Natural killer cell (primary cell): ENCODE results near the gene LRRC27. TPM values are rescaled to one million over a fixed set of nuclear protein-coding genes. Genes with fewer than 3 reads are reported as not detected.

Experiments used
- ATAC-seq, 3 donors: fragments of 150-1000 bp in 2 of 3; fragments of 200-7000 bp in 1 of 3; cut with Tn5 transposase; 1 replicate in 1 of 3; 2 replicates in 2 of 3; pipeline ENCODE4 v1.10.0; 2021; ENCODE audit warnings: mild to moderate bottlenecking in 2 of 3, moderate library complexity in 2 of 3
- DNase-seq, 2 donors: peaks; one replicate each; pipeline versions ENCODE4 v3.0.0 to v3.0.0-alpha.2; 2013 to 2021; ENCODE audit warnings: mixed read lengths in 1 of 2
- H3K27ac ChIP-seq: one replicate; pipeline ENCODE4 v1.5.1; 2013; ENCODE audit warnings: mild to moderate bottlenecking, low read length
- H3K27me3 ChIP-seq: one replicate; pipeline ENCODE4 v1.6.1; 2013; ENCODE audit warnings: low read length; ENCODE audit not compliant: control insufficient read depth, insufficient read depth
- H3K36me3 ChIP-seq: one replicate; pipeline ENCODE4 v1.6.1; 2013; ENCODE audit warnings: low read length; ENCODE audit not compliant: control insufficient read depth, insufficient read depth
- H3K4me1 ChIP-seq: one replicate; pipeline ENCODE4 v1.6.1; 2013; ENCODE audit warnings: low read length; ENCODE audit not compliant: control insufficient read depth, insufficient read depth
- H3K4me3 ChIP-seq: one replicate; pipeline ENCODE4 v1.5.1; 2013; ENCODE audit warnings: low read length
- H3K9me3 ChIP-seq: one replicate; pipeline ENCODE4 v1.6.1; 2013; ENCODE audit warnings: low read length; ENCODE audit not compliant: control insufficient read depth, insufficient read depth
- H3K27ac Mint-ChIP-seq, 2 donors: one replicate each; pipeline ENCODE4 v1.8.0; 2022; ENCODE audit warnings: mild to moderate bottlenecking in 2 of 2, mixed read lengths in 2 of 2, moderate library complexity in 1 of 2
- H3K27me3 Mint-ChIP-seq, 2 donors: one replicate each; pipeline ENCODE4 v1.8.0; 2022; ENCODE audit warnings: low read depth in 2 of 2, mixed read lengths in 2 of 2
- H3K36me3 Mint-ChIP-seq: one replicate; pipeline ENCODE4 v1.8.0; 2022; ENCODE audit warnings: mixed read lengths
- H3K4me1 Mint-ChIP-seq, 2 donors: one replicate each; pipeline ENCODE4 v1.8.0; 2022; ENCODE audit warnings: mixed read lengths in 2 of 2
- H3K4me3 Mint-ChIP-seq: one replicate; pipeline ENCODE4 v1.8.0; 2022; ENCODE audit warnings: mild to moderate bottlenecking, moderate library complexity, mixed read lengths
- H3K9me3 Mint-ChIP-seq, 2 donors: one replicate each; pipeline ENCODE4 v1.8.0; 2022; ENCODE audit warnings: mixed read lengths in 2 of 2
- CTCF ChIP-seq: fragments of 200-600 bp; IDR thresholded peaks from one replicate; pipeline ENCODE4 v1.8.0; 2022; ENCODE audit warnings: antibody characterized with exemption
- WGBS: methylation state at CpG from one replicate; pipeline ENCODE4 v1.1.7; 2013; ENCODE audit warnings: missing lambda C conversion rate; ENCODE audit not compliant: insufficient coverage; 5-methylcytosine and 5-hydroxymethylcytosine counted together
- intact Hi-C: fragments of 100-400 bp; cut with micrococcal nuclease; formaldehyde crosslinking; loops from one replicate; pipeline ENCODE4 v1.14.2; 2022
- total RNA-seq, 4 donors: library from RNA; stranded (reverse); fragments of 120-200 nt in 1 of 4; gene quantifications; one replicate each; pipeline versions ENCODE4 v1.2.3 to v1.2.4, GENCODE V29; 2013 to 2022

The LRRC27 gene
- total RNA-seq, 3 donors from 2014 or later (not counting 1 experiment from before 2014, with no cell fraction given): 8.1 to 22.5 (median 9.9) TPM

DNA sequence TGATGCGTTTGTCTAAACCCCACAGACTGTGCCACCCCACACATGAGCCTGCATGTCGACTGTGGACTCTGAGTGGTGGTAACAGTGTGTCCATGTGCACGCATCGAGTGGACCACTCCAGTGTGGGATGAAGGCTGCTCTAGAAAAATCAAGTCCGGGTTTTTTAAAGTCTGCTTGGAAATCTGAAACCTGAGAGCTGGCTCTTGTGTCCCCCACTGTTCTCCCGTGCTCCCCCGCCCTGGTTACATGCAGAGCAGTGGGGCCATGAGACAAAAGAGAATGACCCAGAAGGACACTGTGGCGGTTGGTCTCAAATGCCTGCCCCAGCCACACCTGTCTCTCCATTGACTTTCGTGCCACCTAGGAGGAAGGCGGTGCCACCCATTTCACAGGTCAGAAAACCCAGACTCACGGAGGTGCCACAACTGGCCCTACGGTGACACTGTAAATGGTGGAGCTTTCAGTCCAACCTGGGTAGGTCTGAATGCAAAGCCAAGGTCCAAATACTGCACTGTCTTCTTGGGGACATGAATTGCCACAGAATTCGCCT is 37.7 kb downstream of the LRRC27 start:
- H3K36me3 ChIP-seq: peaks cover 5% of the 10 kb centered on the region
- no peak for TF ChIP-seq CTCF
- peaks cover 7% of the 10 kb centered on the region for H3K4me1 ChIP-seq
- Mint-ChIP-seq H3K9me3 (no peaks in the 10 kb centered on the region), H3K27ac (no peak overlapping the region), H3K4me3 (no peak overlapping the region), H3K4me1 (peaks cover 6 to 12% of the 10 kb centered on the region in 2 donors), H3K36me3 (peaks cover 24% of the 10 kb centered on the region), H3K27me3 (peaks cover 0 to 3% of the 10 kb centered on the region in 2 donors)
- intact Hi-C loops: no loop called here
- DNase-seq (no peak), ATAC-seq (no peak)
- WGBS: 95% methylated on average over 13 of the region's 13 CpGs
- no peak overlapping the region for H3K4me3 ChIP-seq
- H3K27me3 ChIP-seq: no peaks in the 10 kb centered on the region
- no peak overlapping the region for H3K27ac ChIP-seq
- H3K9me3 ChIP-seq: no peaks in the 10 kb centered on the region

DNA sequence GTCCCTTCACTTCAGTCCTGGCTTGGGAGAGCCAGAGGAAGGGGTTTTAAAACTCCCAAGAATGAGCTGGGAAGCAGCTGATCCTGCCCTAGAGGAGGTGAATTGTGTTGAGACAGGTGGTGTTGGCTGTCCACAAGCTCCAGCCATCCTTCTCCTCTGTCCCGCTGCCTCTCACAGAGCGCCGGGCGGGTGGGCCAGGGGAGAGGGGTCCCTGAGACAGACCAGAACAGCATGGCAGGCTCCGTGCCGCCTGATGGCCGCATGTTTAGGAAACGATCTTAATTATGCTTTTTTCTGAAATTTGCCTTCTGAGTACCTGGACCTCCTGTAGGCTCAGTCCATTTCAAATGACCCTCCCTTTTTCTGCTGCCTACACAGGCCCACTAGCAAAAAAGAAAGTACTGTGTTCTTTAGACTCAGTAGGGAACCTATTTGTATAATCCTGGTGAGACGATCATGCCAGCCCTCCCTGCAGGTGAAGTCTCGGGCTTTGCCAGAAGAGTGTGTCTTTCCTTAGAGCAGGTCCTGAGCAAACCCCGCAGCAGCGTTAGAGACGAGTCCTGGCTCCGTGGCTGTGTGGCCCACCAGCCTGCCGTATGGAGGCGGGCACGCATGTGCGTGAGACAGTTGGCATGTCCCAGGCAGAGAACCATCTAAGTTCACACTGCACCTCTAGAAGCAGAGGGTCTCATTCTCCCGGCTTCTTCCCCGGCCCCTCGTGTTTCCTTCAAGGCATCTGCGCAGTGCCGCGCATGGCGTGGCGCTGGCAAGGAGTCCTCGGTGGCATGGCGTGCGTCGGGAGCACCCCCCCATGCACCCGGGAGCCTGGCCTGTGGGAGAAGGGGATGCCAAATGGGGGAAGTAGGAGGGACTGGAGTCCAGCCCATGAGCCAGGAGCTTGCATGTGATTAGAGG is 38.7 kb downstream of the LRRC27 start:
- H3K4me1 Mint-ChIP-seq: peaks cover 6 to 12% of the 10 kb centered on the region in 2 donors

GRCh38 chr10:132371641-132372081 is 39.7 kb downstream of the LRRC27 start:
- H3K27ac Mint-ChIP-seq: no peak overlapping the region
- WGBS: 58% methylated on average over 9 of the region's 9 CpGs
- DNase-seq: peak in 1 of 2 donors; percentile 36

More for the DNA sequence above, 38.7 kb downstream of the LRRC27 start:
- Mint-ChIP-seq H3K36me3 (peaks cover 24% of the 10 kb centered on the region), H3K27me3 (peaks cover 0 to 3% of the 10 kb centered on the region in 2 donors), H3K27ac (no peak overlapping the region), H3K4me3 (no peak overlapping the region), H3K9me3 (no peaks in the 10 kb centered on the region)
- DNase-seq: no peak
- no peak for TF ChIP-seq CTCF
- no peak for ATAC-seq
- H3K9me3 ChIP-seq: no peaks in the 10 kb centered on the region
- H3K36me3 ChIP-seq: peaks cover 5% of the 10 kb centered on the region
- H3K27ac ChIP-seq: no peak overlapping the region
- peaks cover 10% of the 10 kb centered on the region for H3K4me1 ChIP-seq
- no peaks in the 10 kb centered on the region for H3K27me3 ChIP-seq
- 97% methylated on average over 30 of the region's 31 CpGs for WGBS
- no peak overlapping the region for H3K4me3 ChIP-seq
- intact Hi-C loops: no loop called here

More at GRCh38 chr10:132371641-132372081, 39.7 kb downstream of the LRRC27 start:
- intact Hi-C loops: no loop called here
- H3K4me3 ChIP-seq: no peak overlapping the region
- Mint-ChIP-seq H3K27me3 (peaks cover 0 to 3% of the 10 kb centered on the region in 2 donors), H3K36me3 (peaks cover 24% of the 10 kb centered on the region), H3K4me3 (no peak overlapping the region), H3K9me3 (no peaks in the 10 kb centered on the region), H3K4me1 (peaks cover 6 to 14% of the 10 kb centered on the region in 2 donors)
- peaks cover 2% of the 10 kb centered on the region for H3K36me3 ChIP-seq
- H3K9me3 ChIP-seq: no peaks in the 10 kb centered on the region
- ATAC-seq: no peak
- H3K4me1 ChIP-seq: peaks cover 13% of the 10 kb centered on the region
- H3K27ac ChIP-seq: no peak overlapping the region
- no peaks in the 10 kb centered on the region for H3K27me3 ChIP-seq
- peak; percentile 19 for TF ChIP-seq CTCF
